Endodermal cell (in vitro differentiated cells): ENCODE measurements around the gene NKX2-4. TPM values are rescaled to one million over a fixed set of nuclear protein-coding genes. Genes with fewer than 3 reads are reported as not detected.

Experiments
- DNase-seq: peaks from one replicate; pipeline ENCODE4 v3.0.0-alpha.2; 2017
- H3K27ac ChIP-seq: 2 replicates; pipeline ENCODE4 v1.5.1; 2013; ENCODE audit warnings: mild to moderate bottlenecking, low read depth, low read length, moderate library complexity
- H3K27me3 ChIP-seq: 2 replicates; pipeline ENCODE4 v1.6.1; 2013; ENCODE audit warnings: mild to moderate bottlenecking, low read length, moderate library complexity; ENCODE audit not compliant: insufficient read depth, control insufficient read depth, poor library complexity, severe bottlenecking
- H3K36me3 ChIP-seq: 2 replicates; pipeline ENCODE4 v1.7.0; 2013; ENCODE audit warnings: mild to moderate bottlenecking, low read length, moderate library complexity; ENCODE audit not compliant: control insufficient read depth, insufficient read depth
- H3K4me1 ChIP-seq: one replicate; pipeline ENCODE4 v1.7.0; 2013; ENCODE audit warnings: low read length; ENCODE audit not compliant: control insufficient read depth, insufficient read depth
- H3K4me3 ChIP-seq: 2 replicates; pipeline ENCODE4 v1.5.1; 2013; ENCODE audit warnings: mild to moderate bottlenecking, low read length, moderate library complexity
- H3K9ac ChIP-seq: 2 replicates; pipeline ENCODE4 v1.6.1; 2013; ENCODE audit warnings: mild to moderate bottlenecking, low read length, moderate library complexity; ENCODE audit not compliant: poor library complexity, severe bottlenecking; ENCODE audit errors: extremely low read depth
- H3K9me3 ChIP-seq: 2 replicates; pipeline ENCODE4 v1.6.1; 2013; ENCODE audit warnings: mild to moderate bottlenecking, low read length, moderate library complexity; ENCODE audit not compliant: control insufficient read depth
- H3K27ac Mint-ChIP-seq: 2 replicates; pipeline ENCODE4 v1.8.0; 2020; ENCODE audit warnings: mixed read lengths
- H3K27me3 Mint-ChIP-seq: 2 replicates; pipeline ENCODE4 v1.8.0; 2021; ENCODE audit warnings: mild to moderate bottlenecking, mixed read lengths; ENCODE audit not compliant: insufficient read depth
- H3K36me3 Mint-ChIP-seq: 2 replicates; pipeline ENCODE4 v1.8.0; 2020; ENCODE audit warnings: low read depth, mixed read lengths
- H3K4me1 Mint-ChIP-seq: 2 replicates; pipeline ENCODE4 v1.8.0; 2020; ENCODE audit warnings: mixed read lengths
- H3K4me3 Mint-ChIP-seq: 2 replicates; pipeline ENCODE4 v1.8.0; 2020; ENCODE audit warnings: mild to moderate bottlenecking, moderate library complexity, mixed read lengths
- H3K9me3 Mint-ChIP-seq: 2 replicates; pipeline ENCODE4 v1.8.0; 2020; ENCODE audit warnings: mild to moderate bottlenecking, mixed read lengths
- WGBS, 2 experiments: methylation state at CpG; one replicate each; pipeline versions ENCODE4 v1.1.5 to v1.1.7; 2013; ENCODE audit warnings: missing lambda C conversion rate in 2 of 2, mixed read lengths in 1 of 2; ENCODE audit not compliant: insufficient coverage in 1 of 2, insufficient read length in 1 of 2; 5-methylcytosine and 5-hydroxymethylcytosine counted together
- total RNA-seq, 2 donors: library from RNA; stranded (reverse); fragmentation: NEBNext Ultra II Directional in 1 of 2; extraction: Animal tissue kit (Norgen Biotek cat#: 25700) in 1 of 2; gene quantifications; 2 replicates in 1 of 2; 3 replicates in 1 of 2; pipeline ENCODE4 v1.2.1, GENCODE V29; 2021
- TF ChIP-seq, protein P1 (sequence below): fragments of 200-600 bp; sonication (generic); conservative IDR thresholded peaks from 2 replicates; pipeline ENCODE4 v1.5.0; 2021; ENCODE audit warnings: antibody characterized with exemption, mild to moderate bottlenecking

The NKX2-4 gene
- total RNA-seq, 2 donors from 2014 or later = not detected

DNA sequence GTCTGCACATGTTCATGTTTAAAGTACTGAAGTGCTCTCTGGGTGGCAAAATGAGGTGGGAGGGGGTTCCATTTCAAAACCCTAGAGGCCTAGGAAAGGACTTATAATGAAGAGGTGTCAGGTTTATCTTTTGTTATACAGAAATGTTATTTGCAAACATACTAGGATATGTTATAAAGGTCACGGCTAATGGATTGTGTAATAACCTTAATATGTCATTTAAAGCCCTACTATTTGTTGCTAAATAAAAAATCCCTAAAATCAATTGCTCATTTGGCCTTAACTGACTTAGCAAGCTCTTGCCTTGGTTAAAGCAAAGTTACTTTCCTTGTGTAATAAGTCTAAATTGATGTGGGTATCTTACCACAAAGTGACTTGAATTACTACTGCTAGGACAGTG is 8.8 kb downstream of the NKX2-4 start:
- H3K9me3 ChIP-seq = no peaks in the 10 kb centered on the region
- Mint-ChIP-seq H3K4me1 (peaks cover 8% of the 10 kb centered on the region), H3K27ac (no peak overlapping the region), H3K36me3 (peaks cover 22% of the 10 kb centered on the region), H3K9me3 (no peaks in the 10 kb centered on the region), H3K27me3 (peaks cover 32% of the 10 kb centered on the region), H3K4me3 (no peak overlapping the region)
- no peak overlapping the region for H3K27ac ChIP-seq
- H3K9ac ChIP-seq = no peak overlapping the region
- TF ChIP-seq, protein P1, sequence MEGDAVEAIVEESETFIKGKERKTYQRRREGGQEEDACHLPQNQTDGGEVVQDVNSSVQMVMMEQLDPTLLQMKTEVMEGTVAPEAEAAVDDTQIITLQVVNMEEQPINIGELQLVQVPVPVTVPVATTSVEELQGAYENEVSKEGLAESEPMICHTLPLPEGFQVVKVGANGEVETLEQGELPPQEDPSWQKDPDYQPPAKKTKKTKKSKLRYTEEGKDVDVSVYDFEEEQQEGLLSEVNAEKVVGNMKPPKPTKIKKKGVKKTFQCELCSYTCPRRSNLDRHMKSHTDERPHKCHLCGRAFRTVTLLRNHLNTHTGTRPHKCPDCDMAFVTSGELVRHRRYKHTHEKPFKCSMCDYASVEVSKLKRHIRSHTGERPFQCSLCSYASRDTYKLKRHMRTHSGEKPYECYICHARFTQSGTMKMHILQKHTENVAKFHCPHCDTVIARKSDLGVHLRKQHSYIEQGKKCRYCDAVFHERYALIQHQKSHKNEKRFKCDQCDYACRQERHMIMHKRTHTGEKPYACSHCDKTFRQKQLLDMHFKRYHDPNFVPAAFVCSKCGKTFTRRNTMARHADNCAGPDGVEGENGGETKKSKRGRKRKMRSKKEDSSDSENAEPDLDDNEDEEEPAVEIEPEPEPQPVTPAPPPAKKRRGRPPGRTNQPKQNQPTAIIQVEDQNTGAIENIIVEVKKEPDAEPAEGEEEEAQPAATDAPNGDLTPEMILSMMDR = no peak
- H3K27me3 ChIP-seq = peaks cover 46% of the 10 kb centered on the region
- H3K4me1 ChIP-seq = no peaks in the 10 kb centered on the region
- H3K4me3 ChIP-seq = no peak overlapping the region
- no CpG with 5 or more reads among the region's 1 CpG for WGBS, 2 experiments
- peaks cover 55% of the 10 kb centered on the region for H3K36me3 ChIP-seq
- no peak for DNase-seq

DNA sequence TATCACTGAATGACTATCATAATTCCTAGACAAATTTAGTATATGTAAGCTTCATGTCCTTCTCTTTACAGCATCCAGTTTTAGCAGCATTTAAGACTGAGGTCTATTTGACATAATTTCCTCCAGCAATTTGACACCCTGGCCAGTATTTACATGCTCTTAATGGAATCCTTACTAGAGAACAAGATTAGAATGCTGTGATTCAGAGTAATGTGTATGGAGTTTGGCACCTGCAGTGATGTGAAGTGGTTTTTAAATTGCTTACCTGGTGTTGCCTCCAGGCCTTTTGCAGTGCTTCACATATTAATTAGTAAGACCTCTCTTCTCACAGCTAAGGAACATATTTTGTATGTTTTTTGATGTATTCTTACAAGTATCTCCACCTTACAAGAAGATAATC is 9.8 kb downstream of the NKX2-4 start:
- Mint-ChIP-seq H3K27ac (no peak overlapping the region), H3K4me3 (no peak overlapping the region), H3K4me1 (peaks cover 8% of the 10 kb centered on the region), H3K27me3 (peaks cover 21% of the 10 kb centered on the region), H3K9me3 (no peaks in the 10 kb centered on the region), H3K36me3 (peaks cover 26% of the 10 kb centered on the region)
- no peaks in the 10 kb centered on the region for H3K4me1 ChIP-seq
- H3K27ac ChIP-seq = no peak overlapping the region
- H3K9ac ChIP-seq = no peak overlapping the region
- H3K27me3 ChIP-seq = peaks cover 35% of the 10 kb centered on the region
- H3K36me3 ChIP-seq = peaks cover 66% of the 10 kb centered on the region
- TF ChIP-seq, protein P1 = no peak
- no peak for DNase-seq
- H3K4me3 ChIP-seq = no peak overlapping the region
- H3K9me3 ChIP-seq = no peaks in the 10 kb centered on the region

DNA sequence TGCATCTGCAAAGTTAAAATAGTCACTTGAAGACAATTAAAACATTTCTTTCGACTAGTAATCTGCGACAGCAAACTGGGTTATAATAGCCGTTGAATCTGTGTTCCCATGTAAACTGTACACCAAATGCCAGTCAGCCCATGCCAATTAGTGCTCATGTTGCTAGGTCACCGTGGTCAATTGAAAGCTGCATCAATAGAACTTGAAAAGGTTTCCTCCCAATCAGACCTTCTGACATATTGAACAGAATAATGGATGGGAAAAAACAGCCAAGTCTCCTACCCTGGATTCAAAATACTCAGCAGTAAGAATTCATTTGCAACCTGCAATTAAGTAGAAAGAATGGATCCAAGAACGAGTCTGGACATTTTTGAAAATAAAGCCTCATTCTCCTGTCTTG is 11.2 kb downstream of the NKX2-4 start:
- no peak overlapping the region for H3K9ac ChIP-seq
- no peak for DNase-seq
- peaks cover 10% of the 10 kb centered on the region for H3K27me3 Mint-ChIP-seq
- no peaks in the 10 kb centered on the region for H3K4me1 ChIP-seq
- H3K36me3 Mint-ChIP-seq = peaks cover 33% of the 10 kb centered on the region
- TF ChIP-seq, protein P1 = no peak
- H3K27ac Mint-ChIP-seq = no peak overlapping the region
- no peak overlapping the region for H3K4me3 ChIP-seq
- H3K36me3 ChIP-seq = peaks cover 78% of the 10 kb centered on the region
- H3K9me3 ChIP-seq = no peaks in the 10 kb centered on the region
- peaks cover 3% of the 10 kb centered on the region for H3K4me1 Mint-ChIP-seq
- WGBS, 2 experiments = 96 to 97% methylated on average over 5 of the region's 5 CpGs
- H3K27me3 ChIP-seq = peaks cover 21% of the 10 kb centered on the region
- H3K4me3 Mint-ChIP-seq = no peak overlapping the region
- H3K27ac ChIP-seq = no peak overlapping the region
- H3K9me3 Mint-ChIP-seq = no peaks in the 10 kb centered on the region
